KBM-7 (cell line): ENCODE measurements around the gene PPEF2.

Source experiments
- DNase-seq: peaks from one replicate; pipeline ENCODE4 v3.0.0-alpha.2; 2015
- in situ Hi-C: fragments of 300-500 bp; cut with MboI; formaldehyde crosslinking; loops from 2 replicates; pipeline ENCODE4 v1.14.3; 2020; ENCODE audit warnings: low sequenced_read_pairs, low pct_unique_long_range_greater_than_20kb, mixed read lengths

Gene PPEF2

GRCh38 chr4:75841641-75842520 is 60.4 kb downstream of the PPEF2 start:
- in situ Hi-C loops = no loop called here
- DNase-seq = no peak

GRCh38 chr4:75834772-75835154 is 67.5 kb downstream of the PPEF2 start:
- DNase-seq = no peak
- in situ Hi-C loops = no loop called here

GRCh38 chr4:75834095-75834771 is 68.0 kb downstream of the PPEF2 start:
- DNase-seq = no peak
- in situ Hi-C loops = no loop called here

- peak; percentile 67 for DNase-seq
These were observed 70.3 kb downstream of the PPEF2 start for GRCh38 chr4:75831856-75832405.

GRCh38 chr4:75830906-75831305 is 71.3 kb downstream of the PPEF2 start:
- in situ Hi-C loops = no loop called here
- no peak for DNase-seq

More at GRCh38 chr4:75831856-75832405, 70.3 kb downstream of the PPEF2 start:
- in situ Hi-C loops = no loop called here

GRCh38 chr4:75823812-75824211 is 78.4 kb downstream of the PPEF2 start:
- no peak for DNase-seq
- in situ Hi-C loops = no loop called here

GRCh38 chr4:75822416-75822815 is 79.8 kb downstream of the PPEF2 start:
- DNase-seq = no peak
- in situ Hi-C loops = no loop called here

- DNase-seq = no peak
- in situ Hi-C loops = no loop called here
These were observed 80.3 kb downstream of the PPEF2 start for GRCh38 chr4:75821966-75822365.

- in situ Hi-C loops = no loop called here
- no peak for DNase-seq
These were observed 81.0 kb downstream of the PPEF2 start for GRCh38 chr4:75821216-75821615.

GRCh38 chr4:75820676-75821075 is 81.6 kb downstream of the PPEF2 start:
- DNase-seq = no peak
- in situ Hi-C loops = no loop called here

- DNase-seq = no peak
- in situ Hi-C loops = no loop called here
These were observed 82.1 kb downstream of the PPEF2 start for GRCh38 chr4:75820197-75820596.

GRCh38 chr4:75819121-75819520 is 83.1 kb downstream of the PPEF2 start:
- in situ Hi-C loops = no loop called here
- no peak for DNase-seq

GRCh38 chr4:75817901-75818300 is 84.4 kb downstream of the PPEF2 start:
- in situ Hi-C loops = no loop called here
- no peak for DNase-seq
